ENCODE data around the gene ABCA3. TPM values are rescaled to one million over a fixed set of nuclear protein-coding genes. Genes with fewer than 3 reads are reported as not detected.

ABCA3 gene
- total and polyA plus RNA-seq, 2 donors from 2014 or later: 5.5 to 35.5 TPM

DNA sequence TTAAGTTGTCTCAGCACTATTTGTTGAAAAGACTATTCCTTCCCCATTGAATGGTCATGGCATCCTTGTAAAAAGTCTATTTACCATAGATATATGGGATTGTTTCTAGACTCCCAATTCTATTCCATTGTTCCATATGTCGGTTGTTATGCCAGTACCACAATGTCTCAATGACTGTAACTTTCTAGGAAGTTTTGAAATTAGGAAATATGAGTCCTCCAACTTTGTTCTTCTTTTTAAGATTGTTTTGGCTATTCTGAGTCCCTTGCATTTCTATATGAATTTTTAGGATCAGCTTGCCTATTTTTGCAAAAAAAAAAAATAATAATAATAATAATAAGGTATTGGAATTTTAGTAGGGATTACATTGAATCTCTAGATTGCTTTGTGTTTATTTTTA, 43.0 kb upstream of the ABCA3 start:
- Histone ChIP-seq H3K4me3 (ENCODE audit: low read length in 3 of 3) (no peak overlapping the region), H3K27me3 (ENCODE audit: control insufficient read depth, insufficient read depth, low read length) (no peaks in the 10 kb centered on the region), H3K27ac (ENCODE audit: low read depth in 2 of 2, low read length in 2 of 2) (no peak overlapping the region), H3K4me1 (ENCODE audit: control insufficient read depth in 2 of 3, insufficient read depth in 2 of 3, low read depth in 1 of 3, low read length in 3 of 3) (no peaks in the 10 kb centered on the region), H3K9ac (ENCODE audit: low read length in 3 of 3) (no peak overlapping the region), H3K36me3 (ENCODE audit: control insufficient read depth in 2 of 3, insufficient read depth in 3 of 3, low read length in 3 of 3) (no peaks in the 10 kb centered on the region), H3K9me3 (ENCODE audit: control insufficient read depth in 2 of 3, insufficient read depth in 1 of 3, low read length in 3 of 3) (no peaks in the 10 kb centered on the region)
- TF ChIP-seq, protein P1, sequence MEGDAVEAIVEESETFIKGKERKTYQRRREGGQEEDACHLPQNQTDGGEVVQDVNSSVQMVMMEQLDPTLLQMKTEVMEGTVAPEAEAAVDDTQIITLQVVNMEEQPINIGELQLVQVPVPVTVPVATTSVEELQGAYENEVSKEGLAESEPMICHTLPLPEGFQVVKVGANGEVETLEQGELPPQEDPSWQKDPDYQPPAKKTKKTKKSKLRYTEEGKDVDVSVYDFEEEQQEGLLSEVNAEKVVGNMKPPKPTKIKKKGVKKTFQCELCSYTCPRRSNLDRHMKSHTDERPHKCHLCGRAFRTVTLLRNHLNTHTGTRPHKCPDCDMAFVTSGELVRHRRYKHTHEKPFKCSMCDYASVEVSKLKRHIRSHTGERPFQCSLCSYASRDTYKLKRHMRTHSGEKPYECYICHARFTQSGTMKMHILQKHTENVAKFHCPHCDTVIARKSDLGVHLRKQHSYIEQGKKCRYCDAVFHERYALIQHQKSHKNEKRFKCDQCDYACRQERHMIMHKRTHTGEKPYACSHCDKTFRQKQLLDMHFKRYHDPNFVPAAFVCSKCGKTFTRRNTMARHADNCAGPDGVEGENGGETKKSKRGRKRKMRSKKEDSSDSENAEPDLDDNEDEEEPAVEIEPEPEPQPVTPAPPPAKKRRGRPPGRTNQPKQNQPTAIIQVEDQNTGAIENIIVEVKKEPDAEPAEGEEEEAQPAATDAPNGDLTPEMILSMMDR (IDR thresholded peaks at IDR 0.05; ENCODE audit: borderline replicate concordance, extremely low read depth, insufficient read depth): no peak
- FAIRE-seq (no peak), DNase-seq (no peak)
- intact Hi-C loops (cut with DNase I): no loop called here

DNA sequence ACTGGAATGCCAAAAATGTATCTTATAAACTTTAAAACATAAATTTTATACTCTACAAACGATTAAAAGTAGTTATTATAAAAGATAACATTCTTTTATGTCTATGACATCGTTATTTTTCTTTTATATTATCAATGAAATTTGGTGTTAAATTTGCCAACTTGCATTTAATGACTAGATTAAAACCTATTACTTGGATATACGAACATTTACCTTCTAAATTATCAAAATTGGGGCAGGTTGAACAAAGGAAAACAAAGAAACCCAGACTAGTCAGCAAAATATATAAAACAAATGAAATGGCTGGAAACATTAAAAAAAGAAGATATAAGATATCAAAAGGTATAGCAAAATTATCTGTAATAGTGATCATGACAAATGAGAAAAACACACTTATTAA, 34.1 kb upstream of the ABCA3 start:
- H3K27me3 ChIP-seq (ENCODE audit: control insufficient read depth, insufficient read depth, low read length): no peaks in the 10 kb centered on the region
- H3K4me3 ChIP-seq (ENCODE audit: low read length in 3 of 3): no peak overlapping the region
- TF ChIP-seq, protein P1 (IDR thresholded peaks at IDR 0.05; ENCODE audit: borderline replicate concordance, extremely low read depth, insufficient read depth): no peak
- H3K36me3 ChIP-seq (ENCODE audit: control insufficient read depth in 2 of 3, insufficient read depth in 3 of 3, low read length in 3 of 3): no peaks in the 10 kb centered on the region
- no peak overlapping the region for H3K27ac ChIP-seq (ENCODE audit: low read depth in 2 of 2, low read length in 2 of 2)
- H3K9me3 ChIP-seq (ENCODE audit: control insufficient read depth in 2 of 3, insufficient read depth in 1 of 3, low read length in 3 of 3): no peaks in the 10 kb centered on the region
- intact Hi-C loops (cut with DNase I): no loop called here
- DNase-seq: no peak
- H3K9ac ChIP-seq (ENCODE audit: low read length in 3 of 3): no peak overlapping the region
- no peak for FAIRE-seq
- H3K4me1 ChIP-seq (ENCODE audit: control insufficient read depth in 2 of 3, insufficient read depth in 2 of 3, low read depth in 1 of 3, low read length in 3 of 3): peaks cover 0 to 5% (median 4%) of the 10 kb centered on the region in 3 donors

DNA sequence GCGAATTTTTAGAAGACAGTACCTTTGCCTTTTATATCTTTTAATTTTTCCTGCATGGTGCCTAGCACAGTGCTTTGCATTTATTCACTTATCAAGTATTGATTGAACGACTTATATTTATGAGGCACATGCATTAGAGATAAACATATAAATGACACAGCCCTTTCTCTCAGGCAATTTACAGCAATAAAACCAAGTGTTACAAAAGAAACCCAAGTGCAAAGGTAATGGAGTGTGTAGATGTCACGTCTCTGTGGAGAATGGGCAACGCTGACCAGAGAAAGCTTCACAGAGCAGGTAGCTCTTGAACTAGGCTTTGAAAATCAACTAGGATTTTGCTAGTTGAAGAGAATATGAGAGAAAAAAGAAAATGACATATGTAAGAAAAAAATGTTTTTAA, 32.6 kb upstream of the ABCA3 start:
- no peak overlapping the region for H3K27ac ChIP-seq (ENCODE audit: low read depth in 2 of 2, low read length in 2 of 2)
- FAIRE-seq (no peak), DNase-seq (no peak)
- H3K36me3 ChIP-seq (ENCODE audit: control insufficient read depth in 2 of 3, insufficient read depth in 3 of 3, low read length in 3 of 3): no peaks in the 10 kb centered on the region
- TF ChIP-seq, protein P1 (IDR thresholded peaks at IDR 0.05; ENCODE audit: borderline replicate concordance, extremely low read depth, insufficient read depth): no peak
- intact Hi-C loops (cut with DNase I): no loop called here
- H3K9me3 ChIP-seq (ENCODE audit: control insufficient read depth in 2 of 3, insufficient read depth in 1 of 3, low read length in 3 of 3): no peaks in the 10 kb centered on the region
- H3K27me3 ChIP-seq (ENCODE audit: control insufficient read depth, insufficient read depth, low read length): no peaks in the 10 kb centered on the region
- H3K4me3 ChIP-seq (ENCODE audit: low read length in 3 of 3): no peak overlapping the region
- peaks cover 0 to 5% (median 4%) of the 10 kb centered on the region in 3 donors for H3K4me1 ChIP-seq (ENCODE audit: control insufficient read depth in 2 of 3, insufficient read depth in 2 of 3, low read depth in 1 of 3, low read length in 3 of 3)
- H3K9ac ChIP-seq (ENCODE audit: low read length in 3 of 3): no peak overlapping the region

DNA sequence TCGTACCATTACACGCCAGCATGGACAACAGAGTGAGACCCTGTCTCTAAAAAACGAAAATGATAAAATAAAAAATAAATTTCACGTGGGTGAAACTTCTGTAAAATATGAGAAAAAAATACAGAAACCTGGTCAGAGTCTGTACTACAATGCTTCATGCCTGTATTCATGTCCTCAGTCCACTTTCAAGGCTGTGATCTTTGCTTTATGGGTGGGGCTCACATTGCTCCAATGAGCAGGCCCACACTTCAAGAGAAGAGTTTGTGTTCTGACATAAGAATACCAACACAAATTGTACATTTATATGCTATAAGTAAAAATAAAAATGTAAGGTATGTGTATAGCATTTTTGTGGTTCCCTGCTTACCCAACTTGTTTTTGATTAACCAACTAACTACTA, 32.2 kb upstream of the ABCA3 start:
- TF ChIP-seq, protein P1 (IDR thresholded peaks at IDR 0.05; ENCODE audit: borderline replicate concordance, extremely low read depth, insufficient read depth): no peak
- no peak for FAIRE-seq
- intact Hi-C loops (cut with DNase I): no loop called here

More for the DNA sequence above, 32.2 kb upstream of the ABCA3 start:
- H3K27me3 ChIP-seq (ENCODE audit: control insufficient read depth, insufficient read depth, low read length): no peaks in the 10 kb centered on the region
- H3K27ac ChIP-seq (ENCODE audit: low read depth in 2 of 2, low read length in 2 of 2): no peak overlapping the region
- DNase-seq: no peak
- no peaks in the 10 kb centered on the region for H3K9me3 ChIP-seq (ENCODE audit: control insufficient read depth in 2 of 3, insufficient read depth in 1 of 3, low read length in 3 of 3)
- no peak overlapping the region for H3K4me3 ChIP-seq (ENCODE audit: low read length in 3 of 3)
- H3K9ac ChIP-seq (ENCODE audit: low read length in 3 of 3): no peak overlapping the region
- H3K36me3 ChIP-seq (ENCODE audit: control insufficient read depth in 2 of 3, insufficient read depth in 3 of 3, low read length in 3 of 3): no peaks in the 10 kb centered on the region
- peaks cover 0 to 5% (median 4%) of the 10 kb centered on the region in 3 donors for H3K4me1 ChIP-seq (ENCODE audit: control insufficient read depth in 2 of 3, insufficient read depth in 2 of 3, low read depth in 1 of 3, low read length in 3 of 3)
